GM23248 (cell line): ENCODE measurements around the gene IGFLR1. TPM values are rescaled to one million over a fixed set of nuclear protein-coding genes. Genes with fewer than 3 reads are reported as not detected.

Experiments
- DNase-seq: peaks from one replicate; pipeline ENCODE4 v3.0.0-alpha.2; 2015
- H2AFZ ChIP-seq: fragments of 200-600 bp; sonication (generic); 2 replicates; pipeline ENCODE4 v1.6.1; 2016; ENCODE audit warnings: antibody characterized with exemption
- H3F3A ChIP-seq: fragments of 200-600 bp; sonication (generic); 2 replicates; pipeline ENCODE4 v1.6.1; 2016; ENCODE audit warnings: mild to moderate bottlenecking, antibody characterized with exemption, mixed run types; ENCODE audit not compliant: insufficient read depth
- H3K27ac ChIP-seq: fragments of 200-600 bp; sonication (generic); 2 replicates; pipeline ENCODE4 v1.5.1; 2016; ENCODE audit warnings: mild to moderate bottlenecking
- H3K27me3 ChIP-seq: fragments of 200-600 bp; sonication (generic); replicated peaks from 2 replicates; pipeline ENCODE4 v1.6.1; 2016; ENCODE audit warnings: mild to moderate bottlenecking; ENCODE audit not compliant: insufficient read depth
- H3K36me3 ChIP-seq: fragments of 200-600 bp; sonication (generic); 2 replicates; pipeline ENCODE4 v1.6.1; 2016; ENCODE audit warnings: low read depth, mild to moderate bottlenecking
- H3K4me1 ChIP-seq: fragments of 200-600 bp; sonication (generic); 2 replicates; pipeline ENCODE4 v1.6.1; 2016; ENCODE audit warnings: mild to moderate bottlenecking; ENCODE audit not compliant: insufficient read depth
- H3K4me2 ChIP-seq: fragments of 200-600 bp; sonication (generic); one replicate; pipeline ENCODE4 v1.6.1; 2016; ENCODE audit warnings: mild to moderate bottlenecking; ENCODE audit not compliant: unreplicated experiment
- H3K4me3 ChIP-seq: fragments of 200-600 bp; sonication (generic); 2 replicates; pipeline ENCODE4 v1.5.1; 2016; ENCODE audit warnings: mild to moderate bottlenecking
- H3K79me2 ChIP-seq: fragments of 200-600 bp; sonication (generic); 2 replicates; pipeline ENCODE4 v1.6.1; 2016; ENCODE audit warnings: mild to moderate bottlenecking; ENCODE audit not compliant: insufficient read depth
- H3K9ac ChIP-seq: fragments of 200-600 bp; sonication (generic); 2 replicates; pipeline ENCODE4 v1.6.1; 2016; ENCODE audit warnings: mild to moderate bottlenecking
- H3K9me2 ChIP-seq: fragments of 200-600 bp; sonication (generic); 2 replicates; pipeline ENCODE4 v1.6.1; 2016; ENCODE audit warnings: mixed run types, mild to moderate bottlenecking, moderate library complexity; ENCODE audit not compliant: insufficient read depth
- H3K9me3 ChIP-seq: fragments of 200-600 bp; sonication (generic); one replicate; pipeline ENCODE4 v1.6.1; 2017; ENCODE audit warnings: low read depth
- H4K20me1 ChIP-seq: fragments of 200-600 bp; sonication (generic); 2 replicates; pipeline ENCODE4 v1.6.0; 2016; ENCODE audit not compliant: insufficient read depth
- EZH2 ChIP-seq: fragments of 200-600 bp; sonication (generic); IDR thresholded peaks from 2 replicates; pipeline ENCODE4 v1.6.1; 2018; ENCODE audit warnings: antibody characterized with exemption, mild to moderate bottlenecking; ENCODE audit not compliant: insufficient read depth, poor library complexity, severe bottlenecking
- EZH2phosphoT487 ChIP-seq: fragments of 200-600 bp; sonication (generic); IDR thresholded peaks from 2 replicates; pipeline ENCODE4 v1.6.1; 2018; ENCODE audit warnings: antibody characterized with exemption, moderate library complexity, mild to moderate bottlenecking, low read depth; ENCODE audit not compliant: insufficient read depth
- WGBS, 2 experiments: methylation state at CpG; one replicate each; pipeline ENCODE4 v1.1.6; 2015 to 2017; ENCODE audit warnings: low lambda C conversion rate in 2 of 2, low coverage in 1 of 2; ENCODE audit errors: missing lambda C conversion rate in 2 of 2; 5-methylcytosine and 5-hydroxymethylcytosine counted together
- in situ Hi-C: fragments of 300-500 bp; cut with MboI; formaldehyde crosslinking; loops from 2 replicates; pipeline ENCODE4 v1.15.0; 2020
- polyA plus RNA-seq: library from polyadenylated mRNA; unstranded; fragments of >200 nt; fragmentation: Nextera tagmentation; extraction: Ambion mirVana; gene quantifications from 2 replicates; pipeline ENCODE4 v1.2.1, GENCODE V29; 2016
- total RNA-seq: library from RNA; depleted of rRNA; stranded (reverse); fragments of >200 nt; shearing (Covaris generic); gene quantifications from 2 replicates; pipeline ENCODE4 v1.2.3, GENCODE V29; 2014

The IGFLR1 gene
- total and polyA plus RNA-seq, 2 experiments from 2014 or later, result 1.4 to 3.2 TPM

- Histone ChIP-seq H3K4me2 (peak within 1 kb of the TSS; percentile 91), H3K9me2 (no peaks in the 10 kb centered on the region), H4K20me1 (no peaks in the 10 kb centered on the region), H3K4me1 (peaks cover 21% of the 10 kb centered on the region), H3K36me3 (peaks cover 4% of the 10 kb centered on the region; the same call in 1 of the 2 replicates), H3K4me3 (peak within 1 kb of the TSS; percentile 84), H3K9ac (peak within 1 kb of the TSS; percentile 86), H3K27me3 (no peaks in the 10 kb centered on the region), H3K79me2 (peaks cover 31% of the 10 kb centered on the region), H3K9me3 (no peaks in the 10 kb centered on the region), H2AFZ (peak within 1 kb of the TSS; percentile 42), H3F3A (peaks cover 3% of the 10 kb centered on the region; the same call in 1 of the 2 replicates), H3K27ac (peak within 1 kb of the TSS; percentile 97)
- in situ Hi-C loops, result no loop called here
- 3 to 4% methylated on average over 36 to 49 of the region's 52 CpGs for WGBS, 2 experiments
- peak; percentile 80 for DNase-seq
- TF ChIP-seq EZH2, result no peak
- TF ChIP-seq EZH2phosphoT487, result no peak
These were observed 14.4 kb upstream of the IGFLR1 start, which contains the start of gene HSPB6 for GRCh38 chr19:35756377-35757230. Gene HSPB6 (minus strand): TSS chr19:35757029. CDS start chr19:35757008, 21 bp downstream.

GRCh38 chr19:35755550-35756376, 13.5 kb upstream of the IGFLR1 start:
- Histone ChIP-seq H3K9me3 (no peaks in the 10 kb centered on the region), H3K9ac (peak overlapping the region; percentile 86), H3K79me2 (peaks cover 27% of the 10 kb centered on the region), H3K27me3 (no peaks in the 10 kb centered on the region), H3K36me3 (peaks cover 2% of the 10 kb centered on the region; the same call in 1 of the 2 replicates), H3K4me1 (peaks cover 21% of the 10 kb centered on the region), H3K4me3 (peak overlapping the region; percentile 84), H2AFZ (peak overlapping the region; percentile 42), H3K4me2 (peak overlapping the region; percentile 91), H3K9me2 (no peaks in the 10 kb centered on the region), H4K20me1 (no peaks in the 10 kb centered on the region), H3K27ac (peak overlapping the region; percentile 97), H3F3A (peaks cover 3% of the 10 kb centered on the region; the same call in 1 of the 2 replicates)
- 2 to 4% methylated on average over 27 to 55 of the region's 74 CpGs for WGBS, 2 experiments
- peak; percentile 91 for DNase-seq
- in situ Hi-C loops, result no loop called here
- TF ChIP-seq EZH2phosphoT487 (no peak), EZH2 (no peak)

GRCh38 chr19:35755131-35755549, 12.9 kb upstream of the IGFLR1 start:
- Histone ChIP-seq H3K27ac (peak overlapping the region; percentile 97), H3K36me3 (no peaks in the 10 kb centered on the region), H4K20me1 (no peaks in the 10 kb centered on the region), H3K9me2 (no peaks in the 10 kb centered on the region), H2AFZ (peak overlapping the region; percentile 42; the same call in 1 of the 2 replicates), H3K4me3 (peak overlapping the region; percentile 84), H3K9ac (peak overlapping the region; percentile 86), H3K79me2 (peaks cover 27% of the 10 kb centered on the region), H3K4me1 (peaks cover 21% of the 10 kb centered on the region), H3K27me3 (no peaks in the 10 kb centered on the region), H3F3A (peaks cover 3% of the 10 kb centered on the region; the same call in 1 of the 2 replicates), H3K4me2 (peak overlapping the region; percentile 91), H3K9me3 (no peaks in the 10 kb centered on the region)
- 26 to 37% methylated on average over 10 to 17 of the region's 17 CpGs for WGBS, 2 experiments
- in situ Hi-C loops, result no loop called here
- no peak for DNase-seq
- TF ChIP-seq EZH2 (no peak), EZH2phosphoT487 (no peak)
